Measurements from ENCODE around the gene CDK3. TPM values are rescaled to one million over a fixed set of nuclear protein-coding genes. Genes with fewer than 3 reads are reported as not detected.

CDK3 gene
- total RNA-seq, 2 experiments from 2014 or later = 7.3 to 12.8 TPM

DNA sequence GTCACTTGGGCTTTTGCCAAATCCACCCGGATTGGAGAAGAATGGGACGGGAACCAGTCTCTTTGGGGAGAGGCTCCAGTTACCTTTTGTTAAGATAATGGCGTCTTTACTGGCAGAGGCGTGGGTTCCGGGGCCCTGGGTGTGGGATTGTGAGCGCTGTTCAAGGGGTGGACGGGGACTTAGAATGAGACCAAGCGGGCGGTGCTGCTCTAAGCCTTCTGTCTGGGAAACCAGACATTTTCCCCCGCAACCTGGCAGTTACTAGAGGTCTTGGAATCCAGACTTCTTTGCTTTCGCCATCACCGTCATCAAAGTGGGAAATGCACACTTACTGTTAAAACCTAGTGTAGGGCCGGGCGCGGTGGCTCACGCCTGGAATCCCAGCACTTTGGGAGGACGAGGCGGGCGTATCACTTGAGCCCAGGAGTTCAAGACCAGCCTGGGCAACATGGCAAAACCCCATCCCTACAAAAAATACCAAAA is 20.9 kb upstream of the CDK3 start:
- peaks cover 24% of the 10 kb centered on the region; the same call in 1 of the 2 replicates for H3K79me2 ChIP-seq (ENCODE audit: insufficient read depth, low read depth, low read length)

DNA sequence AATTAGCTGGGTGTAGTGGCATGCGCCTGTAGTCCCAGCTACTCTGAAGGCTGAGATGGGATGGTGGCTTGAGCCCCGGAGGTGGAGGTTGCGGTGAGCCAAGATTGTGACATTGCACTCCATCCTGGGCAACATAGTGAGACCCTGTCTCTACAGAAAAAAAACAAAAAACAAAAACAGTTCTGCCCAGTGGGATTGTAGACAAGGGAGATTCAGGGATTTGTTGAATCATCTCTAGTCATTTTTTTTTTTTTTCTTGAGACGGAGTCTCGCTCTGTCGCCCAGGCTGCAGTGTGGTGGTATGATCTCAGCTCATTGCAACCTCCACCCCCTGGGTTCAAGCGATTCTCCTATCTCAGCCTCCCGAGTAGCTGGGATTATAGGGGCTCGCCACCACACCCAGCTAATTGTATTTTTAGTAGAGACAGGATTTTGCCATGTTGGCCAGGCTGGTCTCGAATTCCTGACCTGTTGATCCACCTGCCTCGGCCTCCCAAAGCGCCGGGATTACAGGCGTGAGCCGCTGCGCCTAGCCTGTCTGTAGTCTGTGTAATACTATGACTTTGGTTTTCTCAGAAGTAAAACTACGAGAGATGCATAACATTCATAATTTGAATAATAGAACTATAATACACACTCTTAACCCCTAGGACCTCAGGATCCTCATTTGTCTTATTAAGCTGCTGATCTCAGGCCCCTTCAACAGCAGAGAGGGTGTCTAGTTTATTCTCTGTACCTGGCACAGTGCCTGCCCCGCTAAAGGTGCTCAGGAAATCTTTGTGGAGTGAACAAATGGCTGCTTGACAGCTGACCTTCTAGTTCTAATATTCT is 20.3 kb upstream of the CDK3 start:
- Histone ChIP-seq H3K4me3 (ENCODE audit: low read depth, low read length, poor library complexity, severe bottlenecking) (peak overlapping the region; percentile 79), H2AFZ (ENCODE audit: low read length) (peak overlapping the region; percentile 62; the same call in 1 of the 2 replicates), H3K27ac (ENCODE audit: low read depth, low read length, poor library complexity, severe bottlenecking) (peak overlapping the region; percentile 69), H3K4me1 (ENCODE audit: insufficient read depth, low read length, poor library complexity, severe bottlenecking) (peaks cover 52% of the 10 kb centered on the region), H3K9me2 (ENCODE audit: insufficient read depth, low read length) (no peaks in the 10 kb centered on the region), H3K9me3 (ENCODE audit: low read length) (no peaks in the 10 kb centered on the region), H3K36me3 (ENCODE audit: insufficient read depth, low read length) (no peaks in the 10 kb centered on the region), H3K4me2 (ENCODE audit: low read length) (peak overlapping the region; percentile 86), H3K79me2 (ENCODE audit: insufficient read depth, low read depth, low read length) (peaks cover 24% of the 10 kb centered on the region; the same call in 1 of the 2 replicates), H4K20me1 (ENCODE audit: insufficient read depth, low read length) (no peaks in the 10 kb centered on the region)
- no peak for DNase-seq (ENCODE audit: low spot score)
- ChIA-PET POLR2A (interaction anchor here (0.6 to 2.4 kb wide), 16 partner anchors 10 to 282 kb away, joined by 3 to 17 read pairs (median 4); partner anchors contain the start of gene EXOC7), CTCF (ENCODE audit: unreplicated experiment) (interaction anchor here (0.6 to 0.9 kb wide), 2 partner anchors 34 to 285 kb away, joined by 3 read pairs; partner anchors contain the start of gene UBALD2)
- TF ChIP-seq EZH2phosphoT487 (IDR thresholded peaks at IDR 0.05; ENCODE audit: borderline replicate concordance, low read depth, low read length) = no peak
- TF ChIP-seq, protein P1, sequence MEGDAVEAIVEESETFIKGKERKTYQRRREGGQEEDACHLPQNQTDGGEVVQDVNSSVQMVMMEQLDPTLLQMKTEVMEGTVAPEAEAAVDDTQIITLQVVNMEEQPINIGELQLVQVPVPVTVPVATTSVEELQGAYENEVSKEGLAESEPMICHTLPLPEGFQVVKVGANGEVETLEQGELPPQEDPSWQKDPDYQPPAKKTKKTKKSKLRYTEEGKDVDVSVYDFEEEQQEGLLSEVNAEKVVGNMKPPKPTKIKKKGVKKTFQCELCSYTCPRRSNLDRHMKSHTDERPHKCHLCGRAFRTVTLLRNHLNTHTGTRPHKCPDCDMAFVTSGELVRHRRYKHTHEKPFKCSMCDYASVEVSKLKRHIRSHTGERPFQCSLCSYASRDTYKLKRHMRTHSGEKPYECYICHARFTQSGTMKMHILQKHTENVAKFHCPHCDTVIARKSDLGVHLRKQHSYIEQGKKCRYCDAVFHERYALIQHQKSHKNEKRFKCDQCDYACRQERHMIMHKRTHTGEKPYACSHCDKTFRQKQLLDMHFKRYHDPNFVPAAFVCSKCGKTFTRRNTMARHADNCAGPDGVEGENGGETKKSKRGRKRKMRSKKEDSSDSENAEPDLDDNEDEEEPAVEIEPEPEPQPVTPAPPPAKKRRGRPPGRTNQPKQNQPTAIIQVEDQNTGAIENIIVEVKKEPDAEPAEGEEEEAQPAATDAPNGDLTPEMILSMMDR (conservative IDR thresholded peaks at IDR 0.05; ENCODE audit: low read length) = no peak
- TSS peak; percentile 78 for BruUV-seq (replicated peaks)
- intact Hi-C loops (cut with micrococcal nuclease; ENCODE audit: unreplicated experiment) = no loop called here

More for the DNA sequence above, 20.9 kb upstream of the CDK3 start:
- no peaks in the 10 kb centered on the region for H3K36me3 ChIP-seq (ENCODE audit: insufficient read depth, low read length)
- TSS peak; percentile 89 for BruUV-seq (replicated peaks)
- peak overlapping the region; percentile 62; the same call in 1 of the 2 replicates for H2AFZ ChIP-seq (ENCODE audit: low read length)
- intact Hi-C loops (cut with micrococcal nuclease; ENCODE audit: unreplicated experiment) = loop anchor here (1.0 to 10.0 kb wide), 5 partner anchors 70 to 195 kb away; partner anchors contain the start of genes MRPL38, SRP68 and UNK
- POLR2A ChIA-PET = interaction anchor here (0.7 to 2.4 kb wide), 6 partner anchors 12 to 82 kb away, joined by 3 to 17 read pairs (median 4); no protein-coding TSS in a partner anchor
- CTCF ChIA-PET (ENCODE audit: unreplicated experiment) = interaction anchor here (0.6 kb wide), 1 partner anchor 285 kb away, joined by 3 read pairs; the partner anchor contains the start of gene UBALD2
- H3K4me1 ChIP-seq (ENCODE audit: insufficient read depth, low read length, poor library complexity, severe bottlenecking) = peaks cover 52% of the 10 kb centered on the region
- peak overlapping the region; percentile 69 for H3K27ac ChIP-seq (ENCODE audit: low read depth, low read length, poor library complexity, severe bottlenecking)
- no peak for DNase-seq (ENCODE audit: low spot score)
- peak overlapping the region; percentile 86 for H3K4me2 ChIP-seq (ENCODE audit: low read length)
- peak overlapping the region; percentile 79 for H3K4me3 ChIP-seq (ENCODE audit: low read depth, low read length, poor library complexity, severe bottlenecking)
- no peak for TF ChIP-seq EZH2phosphoT487 (IDR thresholded peaks at IDR 0.05; ENCODE audit: borderline replicate concordance, low read depth, low read length)
- no peaks in the 10 kb centered on the region for H4K20me1 ChIP-seq (ENCODE audit: insufficient read depth, low read length)
- no peaks in the 10 kb centered on the region for H3K9me3 ChIP-seq (ENCODE audit: low read length)
- no peaks in the 10 kb centered on the region for H3K9me2 ChIP-seq (ENCODE audit: insufficient read depth, low read length)

DNA sequence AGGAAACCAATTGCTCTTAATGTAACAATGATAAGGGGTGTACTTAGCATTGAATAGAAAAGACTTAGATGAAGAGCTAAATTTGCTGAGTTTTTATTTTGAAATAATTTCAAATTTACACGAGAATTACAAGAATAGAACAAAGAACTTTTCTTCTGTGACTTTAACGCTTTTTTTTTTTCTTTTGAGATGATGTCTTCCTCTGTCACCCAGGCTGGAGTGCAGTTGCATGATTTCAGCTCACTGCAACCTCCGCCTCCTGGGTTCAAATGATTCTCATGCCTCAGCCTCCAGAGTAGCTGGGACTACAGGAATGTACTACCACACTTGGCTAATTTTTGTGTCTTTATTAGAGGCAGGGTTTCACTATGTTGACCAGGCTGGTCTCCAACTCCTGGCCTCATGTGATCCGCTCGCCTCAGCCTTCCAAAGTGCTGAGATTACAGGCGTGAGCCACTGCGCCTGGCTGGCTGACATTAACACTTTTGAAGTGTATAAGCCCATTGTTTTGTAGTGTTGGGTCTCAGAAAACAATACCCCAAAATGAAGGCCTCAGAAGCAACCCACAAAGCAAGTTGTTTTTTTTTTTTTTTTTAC is 19.5 kb upstream of the CDK3 start:
- no TSS peak for BruUV-seq (replicated peaks)
- H3K4me3 ChIP-seq (ENCODE audit: low read depth, low read length, poor library complexity, severe bottlenecking) = peak overlapping the region; percentile 79
- intact Hi-C loops (cut with micrococcal nuclease; ENCODE audit: unreplicated experiment) = no loop called here

More for the DNA sequence above, 19.5 kb upstream of the CDK3 start:
- H3K9me2 ChIP-seq (ENCODE audit: insufficient read depth, low read length) = no peaks in the 10 kb centered on the region
- peak overlapping the region; percentile 86 for H3K4me2 ChIP-seq (ENCODE audit: low read length)
- H3K4me1 ChIP-seq (ENCODE audit: insufficient read depth, low read length, poor library complexity, severe bottlenecking) = peaks cover 45% of the 10 kb centered on the region
- no peak for TF ChIP-seq EZH2phosphoT487 (IDR thresholded peaks at IDR 0.05; ENCODE audit: borderline replicate concordance, low read depth, low read length)
- TF ChIP-seq, protein P1 (conservative IDR thresholded peaks at IDR 0.05; ENCODE audit: low read length) = no peak
- H4K20me1 ChIP-seq (ENCODE audit: insufficient read depth, low read length) = no peaks in the 10 kb centered on the region
- no peaks in the 10 kb centered on the region for H3K36me3 ChIP-seq (ENCODE audit: insufficient read depth, low read length)
- no peaks in the 10 kb centered on the region for H3K9me3 ChIP-seq (ENCODE audit: low read length)
- ChIA-PET CTCF (ENCODE audit: unreplicated experiment) (interaction anchor here (0.5 to 0.9 kb wide), 2 partner anchors 26 to 33 kb away, joined by 3 to 4 read pairs; no protein-coding TSS in a partner anchor), POLR2A (interaction anchor here (0.6 to 2.4 kb wide), 14 partner anchors 9 to 410 kb away, joined by 3 to 17 read pairs (median 3); partner anchors contain the start of gene EXOC7)
- H3K79me2 ChIP-seq (ENCODE audit: insufficient read depth, low read depth, low read length) = peaks cover 24% of the 10 kb centered on the region; the same call in 1 of the 2 replicates
- H3K27ac ChIP-seq (ENCODE audit: low read depth, low read length, poor library complexity, severe bottlenecking) = no peak overlapping the region
- DNase-seq (ENCODE audit: low spot score) = no peak
- no peak overlapping the region for H2AFZ ChIP-seq (ENCODE audit: low read length)
